ENCODE results near the gene SASH3. TPM values are rescaled to one million over a fixed set of nuclear protein-coding genes. Genes with fewer than 3 reads are reported as not detected.

The SASH3 gene
- total RNA-seq, 1 donor from 2014 or later, result 129 TPM

GRCh38 chrX:129763666-129764065 is 16.1 kb upstream of the SASH3 start:
- Mint-ChIP-seq H3K4me1 (ENCODE audit: low read depth) (peaks cover 36% of the 10 kb centered on the region), H3K4me3 (no peak overlapping the region), H3K27ac (no peak overlapping the region), H3K9me3 (no peaks in the 10 kb centered on the region), H3K36me3 (ENCODE audit: low read depth) (peaks cover 2% of the 10 kb centered on the region), H3K27me3 (ENCODE audit: insufficient read depth) (no peaks in the 10 kb centered on the region)
- no peak for DNase-seq (ENCODE audit: low spot score)
- intact Hi-C loops (cut with micrococcal nuclease), result no loop called here

GRCh38 chrX:129768186-129768585 is 11.6 kb upstream of the SASH3 start:
- H3K4me3 Mint-ChIP-seq, result no peak overlapping the region
- intact Hi-C loops (cut with micrococcal nuclease), result no loop called here
- no peaks in the 10 kb centered on the region for H3K9me3 Mint-ChIP-seq
- H3K4me1 Mint-ChIP-seq (ENCODE audit: low read depth), result peaks cover 35% of the 10 kb centered on the region
- no peak for DNase-seq (ENCODE audit: low spot score)
- peaks cover 2% of the 10 kb centered on the region for H3K36me3 Mint-ChIP-seq (ENCODE audit: low read depth)
- peak overlapping the region; percentile 86 for H3K27ac Mint-ChIP-seq
- H3K27me3 Mint-ChIP-seq (ENCODE audit: insufficient read depth), result no peaks in the 10 kb centered on the region

- intact Hi-C loops (cut with micrococcal nuclease), result loop anchor here (1.0 kb wide), 3 partner anchors 8 to 12 kb away; no protein-coding TSS in a partner anchor
- Mint-ChIP-seq H3K36me3 (ENCODE audit: low read depth) (peaks cover 2% of the 10 kb centered on the region), H3K9me3 (no peaks in the 10 kb centered on the region), H3K27me3 (ENCODE audit: insufficient read depth) (no peaks in the 10 kb centered on the region), H3K4me1 (ENCODE audit: low read depth) (peaks cover 37% of the 10 kb centered on the region), H3K27ac (peak overlapping the region; percentile 86), H3K4me3 (peak overlapping the region; percentile 15)
- DNase-seq (ENCODE audit: low spot score), result no peak
These were observed 10.9 kb upstream of the SASH3 start for GRCh38 chrX:129768586-129769466.

GRCh38 chrX:129769467-129770154 is 10.1 kb upstream of the SASH3 start:
- H3K4me1 Mint-ChIP-seq (ENCODE audit: low read depth), result peaks cover 42% of the 10 kb centered on the region
- intact Hi-C loops (cut with micrococcal nuclease), result loop anchor here (1.0 to 10.0 kb wide), 4 partner anchors 8 to 315 kb away; no protein-coding TSS in a partner anchor
- DNase-seq (ENCODE audit: low spot score), result peak; percentile 62
- H3K9me3 Mint-ChIP-seq, result no peaks in the 10 kb centered on the region
- H3K4me3 Mint-ChIP-seq, result no peak overlapping the region
- H3K27ac Mint-ChIP-seq, result peak overlapping the region; percentile 86
- peaks cover 2% of the 10 kb centered on the region for H3K36me3 Mint-ChIP-seq (ENCODE audit: low read depth)
- no peaks in the 10 kb centered on the region for H3K27me3 Mint-ChIP-seq (ENCODE audit: insufficient read depth)

GRCh38 chrX:129771266-129771995 is 8.3 kb upstream of the SASH3 start:
- H3K36me3 Mint-ChIP-seq (ENCODE audit: low read depth), result peaks cover 2% of the 10 kb centered on the region
- intact Hi-C loops (cut with micrococcal nuclease), result loop anchor here (10.0 kb wide), 1 partner anchor 313 kb away; no protein-coding TSS in a partner anchor
- H3K4me3 Mint-ChIP-seq, result no peak overlapping the region
- no peaks in the 10 kb centered on the region for H3K9me3 Mint-ChIP-seq
- DNase-seq (ENCODE audit: low spot score), result no peak
- H3K4me1 Mint-ChIP-seq (ENCODE audit: low read depth), result peaks cover 50% of the 10 kb centered on the region
- peak overlapping the region; percentile 89 for H3K27ac Mint-ChIP-seq
- no peaks in the 10 kb centered on the region for H3K27me3 Mint-ChIP-seq (ENCODE audit: insufficient read depth)

- Mint-ChIP-seq H3K4me3 (peak overlapping the region; percentile 37), H3K4me1 (ENCODE audit: low read depth) (peaks cover 50% of the 10 kb centered on the region), H3K36me3 (ENCODE audit: low read depth) (no peaks in the 10 kb centered on the region), H3K9me3 (no peaks in the 10 kb centered on the region), H3K27me3 (ENCODE audit: insufficient read depth) (no peaks in the 10 kb centered on the region), H3K27ac (peak overlapping the region; percentile 95)
- intact Hi-C loops (cut with micrococcal nuclease), result loop anchor here (2.0 to 10.0 kb wide), 2 partner anchors 134 to 312 kb away; partner anchors contain the start of gene UTP14A
- DNase-seq (ENCODE audit: low spot score), result peak; percentile 32
These were observed 6.8 kb upstream of the SASH3 start for GRCh38 chrX:129772796-129773431.

- peak overlapping the region; percentile 61 for H3K27ac Mint-ChIP-seq
These were observed 5.9 kb upstream of the SASH3 start for GRCh38 chrX:129773649-129774458.

GRCh38 chrX:129777218-129778030 is 2.3 kb upstream of the SASH3 start:
- peaks cover 50% of the 10 kb centered on the region for H3K4me1 Mint-ChIP-seq (ENCODE audit: low read depth)
- intact Hi-C loops (cut with micrococcal nuclease), result loop anchor here (1.0 to 10.0 kb wide), 4 partner anchors 8 to 490 kb away; partner anchors contain the start of gene ZNF280C
- peak overlapping the region; percentile 96 for H3K27ac Mint-ChIP-seq

More at GRCh38 chrX:129773649-129774458, 5.9 kb upstream of the SASH3 start:
- no peaks in the 10 kb centered on the region for H3K36me3 Mint-ChIP-seq (ENCODE audit: low read depth)
- no peaks in the 10 kb centered on the region for H3K27me3 Mint-ChIP-seq (ENCODE audit: insufficient read depth)
- peaks cover 49% of the 10 kb centered on the region for H3K4me1 Mint-ChIP-seq (ENCODE audit: low read depth)
- no peak overlapping the region for H3K4me3 Mint-ChIP-seq
- H3K9me3 Mint-ChIP-seq, result no peaks in the 10 kb centered on the region
- intact Hi-C loops (cut with micrococcal nuclease), result loop anchor here (2.0 to 10.0 kb wide), 2 partner anchors 133 to 311 kb away; partner anchors contain the start of gene UTP14A
- DNase-seq (ENCODE audit: low spot score), result no peak

GRCh38 chrX:129779086-129779672 is 570 bp upstream of the SASH3 start:
- H3K4me3 Mint-ChIP-seq, result peak overlapping the region; percentile 87
- H3K4me1 Mint-ChIP-seq (ENCODE audit: low read depth), result peaks cover 55% of the 10 kb centered on the region
- intact Hi-C loops (cut with micrococcal nuclease), result loop anchor here (5.0 to 10.0 kb wide), 2 partner anchors 306 to 488 kb away; partner anchors contain the start of gene ZNF280C
- H3K9me3 Mint-ChIP-seq, result no peaks in the 10 kb centered on the region
- no peaks in the 10 kb centered on the region for H3K27me3 Mint-ChIP-seq (ENCODE audit: insufficient read depth)
- DNase-seq (ENCODE audit: low spot score), result no peak
- H3K36me3 Mint-ChIP-seq (ENCODE audit: low read depth), result peaks cover 29% of the 10 kb centered on the region
- peak overlapping the region; percentile 91 for H3K27ac Mint-ChIP-seq

More at GRCh38 chrX:129777218-129778030, 2.3 kb upstream of the SASH3 start:
- Mint-ChIP-seq H3K9me3 (no peaks in the 10 kb centered on the region), H3K36me3 (ENCODE audit: low read depth) (peaks cover 17% of the 10 kb centered on the region), H3K4me3 (peak overlapping the region; percentile 82), H3K27me3 (ENCODE audit: insufficient read depth) (no peaks in the 10 kb centered on the region)
- DNase-seq (ENCODE audit: low spot score), result peak; percentile 68

GRCh38 chrX:129780441-129781105 is 824 bp downstream of the SASH3 start:
- H3K4me1 Mint-ChIP-seq (ENCODE audit: low read depth), result peaks cover 57% of the 10 kb centered on the region
- H3K4me3 Mint-ChIP-seq, result peak overlapping the region; percentile 87
- H3K36me3 Mint-ChIP-seq (ENCODE audit: low read depth), result peaks cover 36% of the 10 kb centered on the region
- intact Hi-C loops (cut with micrococcal nuclease), result loop anchor here (1.0 to 10.0 kb wide), 8 partner anchors 11 to 394 kb away; partner anchors contain the start of genes BCORL1 and RAB33A
- no peaks in the 10 kb centered on the region for H3K27me3 Mint-ChIP-seq (ENCODE audit: insufficient read depth)
- no peaks in the 10 kb centered on the region for H3K9me3 Mint-ChIP-seq
- no peak for DNase-seq (ENCODE audit: low spot score)
- peak overlapping the region; percentile 91 for H3K27ac Mint-ChIP-seq
